Activated naive CD4-positive, alpha-beta T cell treated with anti-CD3 and anti-CD28 coated beads, Interleukin-2, amount 10 ng/mL, durations not matched to agents 7 days and 5 days (primary cell): ENCODE measurements around the gene CCNJ.

Experiments used
- CTCF ChIA-PET: fragments of 350-600 bp; sonication (Branson Sonifier 250); formaldehyde crosslinking; loops from one replicate; lab custom pipeline; 2021; ENCODE audit warnings: antibody characterized with exemption; lab: Charles Lee
- DNase-seq: peaks from one replicate; pipeline ENCODE4 v3.0.0-alpha.2; 2020
- H3K27ac Mint-ChIP-seq: one replicate; pipeline ENCODE4 v1.8.0; 2021; ENCODE audit warnings: mild to moderate bottlenecking, moderate library complexity, mixed read lengths
- H3K27me3 Mint-ChIP-seq: one replicate; pipeline ENCODE4 v1.8.0; 2021; ENCODE audit warnings: mild to moderate bottlenecking, mixed read lengths
- H3K36me3 Mint-ChIP-seq: one replicate; pipeline ENCODE4 v1.8.0; 2021; ENCODE audit warnings: mixed read lengths
- H3K4me1 Mint-ChIP-seq: one replicate; pipeline ENCODE4 v1.8.0; 2021; ENCODE audit warnings: mixed read lengths
- H3K4me3 Mint-ChIP-seq: one replicate; pipeline ENCODE4 v1.8.0; 2021; ENCODE audit warnings: mild to moderate bottlenecking, moderate library complexity, mixed read lengths
- H3K9me3 Mint-ChIP-seq: one replicate; pipeline ENCODE4 v1.8.0; 2021; ENCODE audit warnings: mixed read lengths

The CCNJ gene

GRCh38 chr10:96082153-96082552, 38.8 kb downstream of the CCNJ start:
- CTCF ChIA-PET, result no interaction called here
- Mint-ChIP-seq H3K27me3 (no peaks in the 10 kb centered on the region), H3K36me3 (no peaks in the 10 kb centered on the region), H3K27ac (no peak overlapping the region), H3K4me3 (no peak overlapping the region), H3K4me1 (peaks cover 2% of the 10 kb centered on the region), H3K9me3 (no peaks in the 10 kb centered on the region)
- no peak for DNase-seq

GRCh38 chr10:96082748-96083147, 39.4 kb downstream of the CCNJ start:
- CTCF ChIA-PET, result no interaction called here
- Mint-ChIP-seq H3K4me3 (no peak overlapping the region), H3K27ac (no peak overlapping the region), H3K27me3 (no peaks in the 10 kb centered on the region), H3K9me3 (no peaks in the 10 kb centered on the region), H3K4me1 (peaks cover 2% of the 10 kb centered on the region), H3K36me3 (no peaks in the 10 kb centered on the region)
- no peak for DNase-seq

DNA sequence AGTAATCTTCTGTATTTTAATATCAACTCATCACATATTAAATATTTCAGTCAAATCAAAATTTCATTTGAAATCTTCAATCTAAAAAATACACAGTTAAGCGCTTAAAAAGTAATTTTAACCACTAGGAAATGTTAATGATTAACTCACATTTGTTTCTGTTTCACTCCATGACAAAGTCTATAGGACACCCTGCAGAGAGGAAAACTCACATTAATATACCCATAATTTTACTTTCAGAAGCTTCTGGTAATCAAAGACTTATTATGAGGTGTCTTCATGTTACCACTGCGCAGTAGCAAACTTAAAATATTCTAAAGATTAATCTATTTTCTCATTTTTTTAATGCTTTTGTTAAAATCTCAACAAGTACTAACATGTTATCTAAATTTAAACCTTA, 45.7 kb downstream of the CCNJ start:
- CTCF ChIA-PET, result interaction anchor here (1.0 to 2.9 kb wide), 5 partner anchors 12 to 72 kb away, joined by 3 to 12 read pairs (median 4); partner anchors contain the start of gene ZNF518A
- no peak for DNase-seq
- Mint-ChIP-seq H3K36me3 (peaks cover 14% of the 10 kb centered on the region), H3K4me3 (peak overlapping the region; percentile 92), H3K27ac (peak overlapping the region; percentile 99), H3K4me1 (peaks cover 13% of the 10 kb centered on the region), H3K27me3 (peaks cover 19% of the 10 kb centered on the region), H3K9me3 (peaks cover 7% of the 10 kb centered on the region)

DNA sequence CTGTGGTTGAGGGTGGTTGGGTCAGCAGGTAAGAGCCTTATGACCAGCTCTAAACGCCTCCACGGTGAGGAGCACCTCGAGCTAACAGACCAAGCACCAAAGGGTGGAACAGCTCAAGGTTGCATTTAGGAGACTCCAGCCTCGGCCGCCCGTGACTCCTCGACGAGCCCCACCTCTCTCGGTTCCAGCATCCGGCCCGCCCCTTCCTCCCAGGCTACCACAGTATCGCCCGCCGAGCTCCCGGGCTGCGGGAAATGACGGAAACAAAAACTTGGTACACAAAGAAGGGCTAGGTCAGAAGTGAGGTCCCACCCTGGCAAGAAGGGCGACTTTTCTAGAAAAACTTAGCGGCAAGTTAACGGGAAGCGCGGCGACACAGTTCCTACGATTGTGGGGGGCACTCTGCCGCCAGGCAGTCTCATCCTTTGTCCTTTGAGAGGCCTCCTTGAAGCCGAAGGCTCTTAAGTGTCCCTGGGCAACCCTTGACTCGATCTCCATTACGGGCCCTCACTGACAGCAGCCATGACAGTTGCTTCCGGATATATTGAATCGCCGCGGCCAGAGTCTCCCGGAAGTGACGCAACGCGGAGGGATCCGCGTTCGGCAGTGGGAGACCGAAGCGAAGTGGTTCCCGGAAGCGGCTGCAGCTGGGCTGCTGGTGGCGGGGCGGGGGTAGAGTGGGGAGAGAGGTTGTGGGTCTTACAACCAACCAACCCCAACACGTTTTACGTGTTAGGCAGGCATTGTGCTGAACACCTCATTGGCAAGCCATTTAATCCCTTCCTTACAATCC, 46.5 kb downstream of the CCNJ start:
- Mint-ChIP-seq H3K4me3 (peak overlapping the region; percentile 92), H3K9me3 (peaks cover 7% of the 10 kb centered on the region), H3K27ac (peak overlapping the region; percentile 99), H3K27me3 (peaks cover 23% of the 10 kb centered on the region), H3K4me1 (peaks cover 13% of the 10 kb centered on the region), H3K36me3 (peaks cover 14% of the 10 kb centered on the region)
- CTCF ChIA-PET, result interaction anchor here (1.0 to 2.9 kb wide), 5 partner anchors 12 to 73 kb away, joined by 3 to 12 read pairs (median 4); partner anchors contain the start of gene ZNF518A
- DNase-seq, result peak; percentile 93

GRCh38 chr10:96090463-96090800, 47.0 kb downstream of the CCNJ start:
- Mint-ChIP-seq H3K9me3 (peaks cover 7% of the 10 kb centered on the region), H3K27ac (peak overlapping the region; percentile 99), H3K36me3 (peaks cover 14% of the 10 kb centered on the region), H3K4me3 (peak overlapping the region; percentile 92), H3K27me3 (peaks cover 23% of the 10 kb centered on the region), H3K4me1 (peaks cover 13% of the 10 kb centered on the region)
- DNase-seq, result no peak
- CTCF ChIA-PET, result interaction anchor here (1.5 to 2.9 kb wide), 2 partner anchors 40 to 73 kb away, joined by 4 to 12 read pairs; partner anchors contain the start of gene ZNF518A

- CTCF ChIA-PET, result no interaction called here
- no peak for DNase-seq
- H3K27ac Mint-ChIP-seq, result no peak overlapping the region
- H3K9me3 Mint-ChIP-seq, result peaks cover 7% of the 10 kb centered on the region
- peaks cover 27% of the 10 kb centered on the region for H3K27me3 Mint-ChIP-seq
- peaks cover 14% of the 10 kb centered on the region for H3K36me3 Mint-ChIP-seq
- H3K4me1 Mint-ChIP-seq, result peaks cover 13% of the 10 kb centered on the region
- no peak overlapping the region for H3K4me3 Mint-ChIP-seq
Measured at GRCh38 chr10:96092999-96093767, 49.8 kb downstream of the CCNJ start.

GRCh38 chr10:96093948-96094347, 50.6 kb downstream of the CCNJ start:
- Mint-ChIP-seq H3K27ac (no peak overlapping the region), H3K4me3 (no peak overlapping the region), H3K27me3 (peaks cover 32% of the 10 kb centered on the region), H3K4me1 (peaks cover 13% of the 10 kb centered on the region), H3K36me3 (peaks cover 14% of the 10 kb centered on the region), H3K9me3 (peaks cover 7% of the 10 kb centered on the region)
- CTCF ChIA-PET, result no interaction called here
- no peak for DNase-seq

- Mint-ChIP-seq H3K4me1 (no peaks in the 10 kb centered on the region), H3K36me3 (peaks cover 2% of the 10 kb centered on the region), H3K27ac (no peak overlapping the region), H3K9me3 (no peaks in the 10 kb centered on the region), H3K4me3 (no peak overlapping the region), H3K27me3 (peaks cover 40% of the 10 kb centered on the region)
- CTCF ChIA-PET, result interaction anchor here (1.0 kb wide), 1 partner anchor 132 kb away, joined by 3 read pairs; no protein-coding TSS in a partner anchor
- DNase-seq, result no peak
Measured at GRCh38 chr10:96096958-96097357, 53.6 kb downstream of the CCNJ start.

- Mint-ChIP-seq H3K4me3 (no peak overlapping the region), H3K9me3 (no peaks in the 10 kb centered on the region), H3K27ac (no peak overlapping the region), H3K36me3 (no peaks in the 10 kb centered on the region), H3K27me3 (peaks cover 36% of the 10 kb centered on the region), H3K4me1 (no peaks in the 10 kb centered on the region)
- DNase-seq, result no peak
- CTCF ChIA-PET, result no interaction called here
Measured at GRCh38 chr10:96097865-96098264, 54.5 kb downstream of the CCNJ start.

GRCh38 chr10:96107623-96108038, 64.2 kb downstream of the CCNJ start:
- no peak overlapping the region for H3K27ac Mint-ChIP-seq
- H3K36me3 Mint-ChIP-seq, result no peaks in the 10 kb centered on the region
- no peaks in the 10 kb centered on the region for H3K4me1 Mint-ChIP-seq
- no peaks in the 10 kb centered on the region for H3K9me3 Mint-ChIP-seq
- no peak for DNase-seq
- H3K4me3 Mint-ChIP-seq, result no peak overlapping the region
- CTCF ChIA-PET, result no interaction called here
- H3K27me3 Mint-ChIP-seq, result peaks cover 58% of the 10 kb centered on the region
